HFFc6 (cell line): ENCODE data around the gene SLC18B1. TPM values are rescaled to one million over a fixed set of nuclear protein-coding genes. Genes with fewer than 3 reads are reported as not detected.
"Not testable (repeated sequence)": the region's sequence is repeated elsewhere in the genome, so short reads cannot be mapped to it uniquely, and the experiment has no call there.

Source experiments
- DNase-seq: peaks from one replicate; pipeline ENCODE4 v3.0.0-alpha.2; 2018
- H3K27ac Mint-ChIP-seq: 2 replicates; pipeline ENCODE4 v1.8.0; 2020; ENCODE audit warnings: mild to moderate bottlenecking, mixed read lengths
- H3K27me3 Mint-ChIP-seq: 2 replicates; pipeline ENCODE4 v1.8.0; 2021; ENCODE audit warnings: mild to moderate bottlenecking, moderate library complexity, mixed read lengths; ENCODE audit not compliant: insufficient read depth
- H3K36me3 Mint-ChIP-seq: 2 replicates; pipeline ENCODE4 v1.8.0; 2021; ENCODE audit warnings: low read depth, mixed read lengths
- H3K4me1 Mint-ChIP-seq: 2 replicates; pipeline ENCODE4 v1.8.0; 2020; ENCODE audit warnings: low read depth, mixed read lengths
- H3K4me3 Mint-ChIP-seq: 2 replicates; pipeline ENCODE4 v1.8.0; 2020; ENCODE audit warnings: mild to moderate bottlenecking, moderate library complexity, mixed read lengths
- H3K9me3 Mint-ChIP-seq: 2 replicates; pipeline ENCODE4 v1.8.0; 2020; ENCODE audit warnings: mild to moderate bottlenecking, mixed read lengths
- total RNA-seq, 6 experiments: library from RNA; stranded (reverse); fragmentation: NEBNext Ultra II Directional; extraction: Animal tissue kit (Norgen Biotek cat#: 25700); gene quantifications; 2 replicates in 1 of 6; 3 replicates in 5 of 6; pipeline ENCODE4 v1.2.3, GENCODE V29; 2021
- TF ChIP-seq, protein P1 (sequence below): fragments of 200-600 bp; sonication (generic); IDR thresholded peaks from 2 replicates; pipeline ENCODE4 v1.5.0; 2021; ENCODE audit warnings: antibody characterized with exemption, mild to moderate bottlenecking

The SLC18B1 gene
- total RNA-seq, 6 experiments from 2014 or later: 2.9 to 4.1 (median 3.5) TPM

DNA sequence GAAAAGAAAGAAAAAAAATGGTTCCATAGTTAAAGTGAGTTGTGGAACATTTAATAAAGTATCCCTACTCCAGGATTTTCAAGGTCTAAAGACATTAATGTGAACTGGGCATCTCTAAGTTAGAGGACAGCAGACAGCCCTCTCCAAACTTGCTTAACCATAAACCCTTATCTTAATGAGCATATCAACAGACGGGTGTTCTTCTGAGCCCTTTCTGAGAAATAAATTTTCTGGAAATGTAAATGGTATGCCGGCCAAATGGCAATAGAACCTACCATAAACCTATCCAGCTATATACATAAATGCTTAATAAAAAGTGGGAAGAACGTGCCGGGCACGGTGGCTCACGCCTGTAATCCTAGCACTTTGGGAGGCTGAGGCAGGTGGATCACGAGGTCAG lies 12.5 kb downstream of the SLC18B1 start:
- H3K4me3 Mint-ChIP-seq: no peak overlapping the region
- TF ChIP-seq, protein P1, sequence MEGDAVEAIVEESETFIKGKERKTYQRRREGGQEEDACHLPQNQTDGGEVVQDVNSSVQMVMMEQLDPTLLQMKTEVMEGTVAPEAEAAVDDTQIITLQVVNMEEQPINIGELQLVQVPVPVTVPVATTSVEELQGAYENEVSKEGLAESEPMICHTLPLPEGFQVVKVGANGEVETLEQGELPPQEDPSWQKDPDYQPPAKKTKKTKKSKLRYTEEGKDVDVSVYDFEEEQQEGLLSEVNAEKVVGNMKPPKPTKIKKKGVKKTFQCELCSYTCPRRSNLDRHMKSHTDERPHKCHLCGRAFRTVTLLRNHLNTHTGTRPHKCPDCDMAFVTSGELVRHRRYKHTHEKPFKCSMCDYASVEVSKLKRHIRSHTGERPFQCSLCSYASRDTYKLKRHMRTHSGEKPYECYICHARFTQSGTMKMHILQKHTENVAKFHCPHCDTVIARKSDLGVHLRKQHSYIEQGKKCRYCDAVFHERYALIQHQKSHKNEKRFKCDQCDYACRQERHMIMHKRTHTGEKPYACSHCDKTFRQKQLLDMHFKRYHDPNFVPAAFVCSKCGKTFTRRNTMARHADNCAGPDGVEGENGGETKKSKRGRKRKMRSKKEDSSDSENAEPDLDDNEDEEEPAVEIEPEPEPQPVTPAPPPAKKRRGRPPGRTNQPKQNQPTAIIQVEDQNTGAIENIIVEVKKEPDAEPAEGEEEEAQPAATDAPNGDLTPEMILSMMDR: no peak
- DNase-seq: no peak
- H3K36me3 Mint-ChIP-seq: no peaks in the 10 kb centered on the region; the same call in 1 of the 2 replicates
- H3K4me1 Mint-ChIP-seq: no peaks in the 10 kb centered on the region
- H3K27ac Mint-ChIP-seq: no peak overlapping the region
- no peaks in the 10 kb centered on the region; the same call in 1 of the 2 replicates for H3K27me3 Mint-ChIP-seq
- H3K9me3 Mint-ChIP-seq: no peaks in the 10 kb centered on the region

- TF ChIP-seq, protein P1: peak; percentile 73
- Mint-ChIP-seq H3K4me1 (no peaks in the 10 kb centered on the region), H3K4me3 (no peak overlapping the region), H3K27me3 (no peaks in the 10 kb centered on the region), H3K27ac (no peak overlapping the region), H3K36me3 (no peaks in the 10 kb centered on the region), H3K9me3 (no peaks in the 10 kb centered on the region)
- peak; percentile 9 for DNase-seq
These were observed 17.6 kb downstream of the SLC18B1 start for GRCh38 chr6:132780770-132781371.

GRCh38 chr6:132777881-132778280 lies 20.6 kb downstream of the SLC18B1 start:
- H3K27me3 Mint-ChIP-seq, H3K4me1 Mint-ChIP-seq, H3K36me3 Mint-ChIP-seq, H3K9me3 Mint-ChIP-seq, H3K4me3 Mint-ChIP-seq, DNase-seq, H3K27ac Mint-ChIP-seq: not testable (repeated sequence)

- Mint-ChIP-seq H3K9me3 (no peaks in the 10 kb centered on the region), H3K27me3 (no peaks in the 10 kb centered on the region), H3K27ac (no peak overlapping the region), H3K4me1 (peaks cover 25% of the 10 kb centered on the region), H3K36me3 (no peaks in the 10 kb centered on the region), H3K4me3 (no peak overlapping the region)
- DNase-seq: peak; percentile 36
- TF ChIP-seq, protein P1: peak; percentile 74
These were observed 30.4 kb downstream of the SLC18B1 start for GRCh38 chr6:132768051-132768517.

- no peaks in the 10 kb centered on the region for H3K9me3 Mint-ChIP-seq
- H3K36me3 Mint-ChIP-seq: no peaks in the 10 kb centered on the region
- TF ChIP-seq, protein P1: no peak
- no peak overlapping the region for H3K4me3 Mint-ChIP-seq
- H3K4me1 Mint-ChIP-seq: peaks cover 25% of the 10 kb centered on the region
- no peak overlapping the region for H3K27ac Mint-ChIP-seq
- H3K27me3 Mint-ChIP-seq: no peaks in the 10 kb centered on the region; the same call in 1 of the 2 replicates
- DNase-seq: no peak
These were observed 32.9 kb downstream of the SLC18B1 start for GRCh38 chr6:132765560-132765959.

DNA sequence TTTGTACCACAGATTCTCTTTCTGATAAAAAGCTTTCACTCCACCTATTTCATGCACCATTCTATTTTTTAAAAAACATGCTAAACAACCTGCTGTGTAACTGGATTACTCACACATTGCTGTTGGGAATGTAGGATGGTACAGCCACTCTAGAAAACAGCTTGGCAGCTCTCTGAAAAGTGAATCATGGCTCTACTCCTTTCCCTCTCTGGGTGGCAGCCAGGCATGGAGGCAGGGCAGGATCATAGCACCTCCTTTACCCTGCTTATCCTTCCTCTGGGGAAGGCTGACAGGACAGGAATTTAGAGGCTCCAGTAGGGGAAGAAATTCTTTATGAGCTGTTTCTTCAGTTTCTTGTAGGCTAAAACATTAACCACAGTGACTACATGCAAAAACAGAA lies 34.1 kb downstream of the SLC18B1 start:
- Mint-ChIP-seq H3K4me3 (peak overlapping the region; percentile 35), H3K4me1 (peaks cover 25% of the 10 kb centered on the region)

More for the DNA sequence above, 34.1 kb downstream of the SLC18B1 start:
- Mint-ChIP-seq H3K27me3 (no peaks in the 10 kb centered on the region; the same call in 1 of the 2 replicates), H3K9me3 (no peaks in the 10 kb centered on the region), H3K27ac (peak overlapping the region; percentile 50), H3K36me3 (no peaks in the 10 kb centered on the region)
- TF ChIP-seq, protein P1: no peak
- DNase-seq: peak; percentile 94
